ENCODE results near the gene SETBP1.

- TF ChIP-seq CTCF (IDR thresholded peaks at IDR 0.05) (no peak), POLR2A (IDR thresholded peaks at IDR 0.05) (no peak)
These were observed 428.6 kb downstream of the SETBP1 start for GRCh38 chr18:45109271-45109670.

Measured in stomach (tissue), 4 donors.